Endothelial cell of umbilical vein (primary cell): Measurements from ENCODE around the gene TMEM234. TPM values are rescaled to one million over a fixed set of nuclear protein-coding genes. Genes with fewer than 3 reads are reported as not detected.

Source experiments
- BruUV-seq: library from RNA; stranded (reverse); fragments of 400-500 nt; replicated peaks from 2 replicates; lab custom pipeline; 2021; lab: Mats Ljungman, UMichigan
- CTCF ChIA-PET: fragments of 300-600, 350-600 bp; sonication (Branson Sonifier 250); formaldehyde crosslinking; loops from one replicate; lab custom pipeline; 2021; ENCODE audit warnings: antibody characterized with exemption, inconsistent platforms; lab: Charles Lee
- POLR2A ChIA-PET: fragments of 300-600, 350-600 bp; sonication (Branson Sonifier 250); formaldehyde crosslinking; loops from one replicate; lab custom pipeline; 2021; ENCODE audit warnings: antibody characterized with exemption, inconsistent platforms; lab: Charles Lee
- DNase-seq: peaks from one replicate; pipeline ENCODE4 v3.0.0-alpha.2; 2011; ENCODE audit warnings: low read depth, low spot score
- FAIRE-seq: peaks from 2 replicates; lab custom pipeline; 2011; peaks lifted over from hg19 to GRCh38; lab: Jason Lieb, UNC
- H2AFZ ChIP-seq: 2 replicates; pipeline ENCODE4 v1.6.0; 2012; ENCODE audit warnings: low read depth, low read length, control low read depth, inconsistent platforms
- H3K27ac ChIP-seq: 2 replicates; pipeline ENCODE4 v1.5.1; 2011; ENCODE audit warnings: low read depth, mild to moderate bottlenecking, control low read depth, low read length, moderate library complexity; ENCODE audit not compliant: insufficient read depth
- H3K27me3 ChIP-seq, 2 experiments: 2 replicates each; pipeline versions ENCODE4 v1.6.0 to v1.6.1; 2011; ENCODE audit warnings: low read length in 2 of 2, mixed read lengths in 1 of 2; ENCODE audit not compliant: control insufficient read depth in 2 of 2, insufficient read depth in 2 of 2
- H3K36me3 ChIP-seq, 2 experiments: 2 replicates in 1 of 2; 3 replicates in 1 of 2; pipeline ENCODE4 v1.5.1; 2011; ENCODE audit warnings: low read length in 2 of 2, mild to moderate bottlenecking in 1 of 2, moderate library complexity in 1 of 2; ENCODE audit not compliant: control insufficient read depth in 2 of 2, insufficient read depth in 2 of 2; ENCODE audit errors: extremely low read depth in 1 of 2
- H3K4me1 ChIP-seq: 3 replicates; pipeline ENCODE4 v1.5.1; 2011; ENCODE audit warnings: mild to moderate bottlenecking, low read length; ENCODE audit not compliant: control insufficient read depth, insufficient read depth; ENCODE audit errors: extremely low read depth
- H3K4me2 ChIP-seq: 2 replicates; pipeline ENCODE4 v1.6.1; 2011; ENCODE audit warnings: low read length, control low read depth, mixed read lengths; ENCODE audit not compliant: insufficient read depth
- H3K4me3 ChIP-seq, 3 experiments: fragments of 200-600 bp in 1 of 3; sonication (generic), shearing (Covaris generic) in 1 of 3; replicated peaks in 1 of 3; 2 replicates each; pipeline ENCODE4 v1.5.1; 2011 to 2016; ENCODE audit warnings: control low read depth in 3 of 3, low read length in 3 of 3, mild to moderate bottlenecking in 2 of 3, inconsistent platforms in 1 of 3, low read depth in 1 of 3, moderate library complexity in 1 of 3; ENCODE audit not compliant: insufficient read depth in 1 of 3
- H3K79me2 ChIP-seq: 2 replicates; pipeline ENCODE4 v1.6.0; 2012; ENCODE audit warnings: low read length, inconsistent platforms; ENCODE audit not compliant: control insufficient read depth, insufficient read depth
- H3K9ac ChIP-seq: replicated peaks from 2 replicates; pipeline ENCODE3; 2011; ENCODE audit warnings: low read length, control low read depth; ENCODE audit not compliant: insufficient read depth; ENCODE audit errors: extremely low read depth
- H3K9me1 ChIP-seq: replicated peaks from 3 replicates; pipeline ENCODE4 v1.6.0; 2011; ENCODE audit warnings: mild to moderate bottlenecking, low read length; ENCODE audit not compliant: control insufficient read depth, insufficient read depth; ENCODE audit errors: extremely low read depth
- H3K9me3 ChIP-seq: replicated peaks from 2 replicates; pipeline ENCODE4 v1.5.1; 2012; ENCODE audit warnings: low read length, inconsistent platforms; ENCODE audit not compliant: control insufficient read depth, insufficient read depth
- H4K20me1 ChIP-seq: replicated peaks from 2 replicates; pipeline ENCODE3; 2011; ENCODE audit warnings: mild to moderate bottlenecking, low read length; ENCODE audit not compliant: control insufficient read depth, insufficient read depth; ENCODE audit errors: extremely low read depth
- EZH2 ChIP-seq: IDR thresholded peaks from 2 replicates; pipeline ENCODE4 v1.6.1; 2012; ENCODE audit warnings: borderline replicate concordance, low read depth, mild to moderate bottlenecking, moderate library complexity, low read length, inconsistent platforms; ENCODE audit not compliant: severe bottlenecking
- GATA2 ChIP-seq: IDR thresholded peaks from 2 replicates; pipeline ENCODE4 v1.7.0; 2011; ENCODE audit warnings: low read depth, mild to moderate bottlenecking, moderate library complexity, mixed read lengths, low read length; ENCODE audit not compliant: insufficient read length, insufficient read depth
- JUN ChIP-seq: IDR thresholded peaks from 2 replicates; pipeline ENCODE4 v1.6.1; 2011; ENCODE audit warnings: borderline replicate concordance, low read depth; ENCODE audit not compliant: insufficient read length, insufficient read depth
- POLR2AphosphoS5 ChIP-seq: IDR thresholded peaks from 2 replicates; pipeline ENCODE4 v1.6.1; 2012; ENCODE audit warnings: low read depth, mild to moderate bottlenecking, control low read depth, low read length, moderate library complexity; ENCODE audit not compliant: insufficient read depth
- dilution Hi-C: fragments of 300-500 bp; cut with MboI; formaldehyde crosslinking; loops from one replicate; pipeline ENCODE4 v1.15.0; 2019; ENCODE audit warnings: low sequenced_read_pairs; ENCODE audit not compliant: extremely low pct_ligation_motif_present
- intact Hi-C: fragments of 100-400 bp; cut with micrococcal nuclease; formaldehyde crosslinking; loops from one replicate; pipeline ENCODE4 v1.10.0; 2022
- polyA plus RNA-seq, 4 experiments: library from polyadenylated mRNA; depleted of rRNA in 3 of 4; stranded (reverse) in 3 of 4; unstranded in 1 of 4; fragments of >200 nt; gene quantifications; 2 replicates each; pipeline versions ENCODE4 v1.2.1 to v1.2.3, GENCODE V29; 2011 to 2012; ENCODE audit warnings: missing spikeins in 1 of 4
- total RNA-seq: library from RNA; stranded (reverse); gene quantifications from 2 replicates; pipeline ENCODE4 v1.2.3, GENCODE V29; 2021
- TF ChIP-seq, protein P1 (sequence below): IDR thresholded peaks from 2 replicates; pipeline ENCODE4 v1.6.1; 2011; ENCODE audit not compliant: insufficient read depth, insufficient read length
- TF ChIP-seq, protein P2 (sequence below), 2 donors: IDR thresholded peaks; 1 replicate in 1 of 2; 2 replicates in 1 of 2; pipeline ENCODE4 v1.5.1; 2011; ENCODE audit warnings: low read length in 2 of 2, mild to moderate bottlenecking in 2 of 2, moderate library complexity in 2 of 2, control low read depth in 1 of 2, inconsistent platforms in 1 of 2, low read depth in 1 of 2; ENCODE audit not compliant: insufficient read depth in 1 of 2; ENCODE audit errors: extremely low read depth in 1 of 2

The TMEM234 gene
- total and polyA plus RNA-seq, 2 donors (not counting 3 experiments of a cell fraction or from before 2014, with no cell fraction given), result 20.7 to 21.3 TPM

DNA sequence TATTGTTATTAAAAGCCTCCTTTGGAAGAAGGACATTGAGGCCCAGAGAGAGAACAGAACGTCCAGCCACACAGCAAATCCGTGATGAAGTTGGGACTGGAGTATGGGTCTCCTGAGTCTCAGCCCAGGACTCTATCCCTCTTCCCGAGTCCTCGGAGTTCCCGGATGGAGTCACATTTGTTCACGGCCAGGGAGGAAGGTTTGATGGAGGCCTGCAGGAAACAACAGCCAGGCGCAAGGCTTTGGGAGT, 43.0 kb downstream of the TMEM234 start:
- Histone ChIP-seq H3K4me1 (peaks cover 22% of the 10 kb centered on the region), H3K9me1 (no peaks in the 10 kb centered on the region), H4K20me1 (no peaks in the 10 kb centered on the region), H3K27me3 (no peaks in the 10 kb centered on the region), H3K9me3 (no peaks in the 10 kb centered on the region), H3K4me2 (peak overlapping the region; percentile 57), H3K9ac (peak overlapping the region; percentile 95), H3K27ac (peak overlapping the region; percentile 88), H3K4me3 (peak overlapping the region in 2 of 3 experiments; percentile 53 to 90), H3K79me2 (peaks cover 34% of the 10 kb centered on the region), H3K36me3 (peaks cover 3 to 7% of the 10 kb centered on the region in 2 experiments), H2AFZ (peak overlapping the region; percentile 83)
- CTCF ChIA-PET, result interaction anchor here (0.5 to 2.3 kb wide), 5 partner anchors 14 to 137 kb away, joined by 3 to 13 read pairs (median 3); partner anchors contain the start of gene KPNA6
- TF ChIP-seq POLR2AphosphoS5, result no peak
- TF ChIP-seq, protein P1, sequence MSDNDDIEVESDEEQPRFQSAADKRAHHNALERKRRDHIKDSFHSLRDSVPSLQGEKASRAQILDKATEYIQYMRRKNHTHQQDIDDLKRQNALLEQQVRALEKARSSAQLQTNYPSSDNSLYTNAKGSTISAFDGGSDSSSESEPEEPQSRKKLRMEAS, result no peak
- no peak for TF ChIP-seq JUN
- TF ChIP-seq, protein P2, sequence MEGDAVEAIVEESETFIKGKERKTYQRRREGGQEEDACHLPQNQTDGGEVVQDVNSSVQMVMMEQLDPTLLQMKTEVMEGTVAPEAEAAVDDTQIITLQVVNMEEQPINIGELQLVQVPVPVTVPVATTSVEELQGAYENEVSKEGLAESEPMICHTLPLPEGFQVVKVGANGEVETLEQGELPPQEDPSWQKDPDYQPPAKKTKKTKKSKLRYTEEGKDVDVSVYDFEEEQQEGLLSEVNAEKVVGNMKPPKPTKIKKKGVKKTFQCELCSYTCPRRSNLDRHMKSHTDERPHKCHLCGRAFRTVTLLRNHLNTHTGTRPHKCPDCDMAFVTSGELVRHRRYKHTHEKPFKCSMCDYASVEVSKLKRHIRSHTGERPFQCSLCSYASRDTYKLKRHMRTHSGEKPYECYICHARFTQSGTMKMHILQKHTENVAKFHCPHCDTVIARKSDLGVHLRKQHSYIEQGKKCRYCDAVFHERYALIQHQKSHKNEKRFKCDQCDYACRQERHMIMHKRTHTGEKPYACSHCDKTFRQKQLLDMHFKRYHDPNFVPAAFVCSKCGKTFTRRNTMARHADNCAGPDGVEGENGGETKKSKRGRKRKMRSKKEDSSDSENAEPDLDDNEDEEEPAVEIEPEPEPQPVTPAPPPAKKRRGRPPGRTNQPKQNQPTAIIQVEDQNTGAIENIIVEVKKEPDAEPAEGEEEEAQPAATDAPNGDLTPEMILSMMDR (IDR thresholded peaks at IDR 0.05; ENCODE audit: extremely low read depth in 1 of 2, insufficient read depth in 1 of 2, low read depth in 1 of 2, low read length in 2 of 2), result no peak
- TF ChIP-seq GATA2, result no peak
- no peak for TF ChIP-seq EZH2
- intact Hi-C loops, result loop anchor here (2.0 kb wide), 2 partner anchors 62 to 70 kb away; partner anchors contain the start of gene KPNA6
- BruUV-seq, result TSS peak; percentile 87
- no peak for DNase-seq
- FAIRE-seq, result no peak
- POLR2A ChIA-PET, result interaction anchor here (0.6 to 2.5 kb wide), 4 partner anchors 71 to 166 kb away, joined by 3 to 9 read pairs (median 6); partner anchors contain the start of genes KHDRBS1, KPNA6, MARCKSL1 and TMEM39B
- dilution Hi-C loops, result no loop called here
